GM18499 (cell line): Measurements from ENCODE around the gene FGGY.
"Not testable (repeated sequence)": the region's sequence is repeated elsewhere in the genome, so short reads cannot be mapped to it uniquely, and the experiment has no call there.

Source experiments
- ATAC-seq: cut with Tn5 transposase; IDR thresholded peaks from one replicate; pipeline ENCODE4 v1.9.1; 2021; ENCODE audit warnings: moderate number of reproducible peaks; ENCODE audit not compliant: insufficient read depth, unreplicated experiment

Gene FGGY

DNA sequence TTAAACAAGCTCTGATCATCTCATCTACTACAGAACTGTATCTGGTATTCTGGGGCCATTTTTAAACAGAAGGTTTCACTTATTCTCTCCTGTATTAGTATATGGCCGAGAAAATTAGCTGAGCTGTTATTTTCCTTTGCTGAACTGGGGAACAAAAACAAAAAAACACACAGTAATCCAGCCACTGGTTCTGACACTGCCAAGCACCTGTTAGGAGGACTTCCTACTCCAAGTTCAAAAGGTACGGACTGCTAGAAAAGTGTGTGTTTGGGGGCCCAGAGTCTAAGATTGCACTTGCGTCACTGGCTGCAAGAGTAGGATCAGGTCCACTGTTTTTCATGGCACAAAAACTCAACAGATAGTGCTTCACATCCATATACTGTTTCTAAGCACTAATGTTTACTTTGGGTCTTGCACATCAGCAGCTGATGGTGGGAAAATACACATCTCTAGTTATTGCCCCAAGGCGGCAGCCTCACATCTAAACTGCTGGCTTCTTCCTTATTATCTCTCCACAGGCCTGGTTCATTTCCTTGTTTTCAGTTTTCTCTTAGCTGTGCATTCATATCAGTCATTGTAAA lies 226.1 kb downstream of the FGGY start:
- ATAC-seq, result no peak

DNA sequence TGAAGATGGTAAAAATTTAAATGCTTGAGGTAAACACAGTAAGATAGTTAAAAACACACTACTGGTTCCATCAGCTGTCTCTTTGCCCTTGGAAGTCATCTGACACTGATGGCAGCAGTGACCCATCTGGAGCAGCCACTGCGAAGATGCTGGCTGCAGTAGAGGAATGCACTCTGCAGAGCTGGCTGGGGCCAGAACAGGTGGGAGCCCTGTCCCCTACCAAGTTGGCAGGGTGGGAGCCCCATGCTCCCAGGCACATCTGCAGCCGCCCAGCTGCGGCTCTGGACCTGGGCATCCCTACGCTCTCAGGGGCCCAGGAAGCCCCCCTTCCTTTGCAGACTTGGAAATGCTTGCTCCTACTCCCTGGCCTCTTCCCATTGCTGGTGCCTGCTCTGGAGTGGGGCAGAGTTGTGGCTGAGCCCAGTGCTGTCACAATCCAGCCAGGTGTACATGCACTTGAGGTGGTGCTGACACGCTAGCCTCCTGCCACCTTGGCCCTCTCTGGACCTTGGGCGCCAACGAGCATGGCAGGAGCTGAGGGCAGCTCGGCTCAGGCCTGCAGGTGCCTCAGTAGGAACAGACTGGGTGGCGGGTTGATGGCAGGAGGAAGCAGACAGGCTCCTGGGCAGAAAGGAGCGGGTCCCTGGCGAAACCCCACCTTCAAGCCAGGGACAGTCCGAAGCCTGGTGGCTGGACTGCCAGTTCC lies 227.0 kb downstream of the FGGY start:
- ATAC-seq, result no peak

DNA sequence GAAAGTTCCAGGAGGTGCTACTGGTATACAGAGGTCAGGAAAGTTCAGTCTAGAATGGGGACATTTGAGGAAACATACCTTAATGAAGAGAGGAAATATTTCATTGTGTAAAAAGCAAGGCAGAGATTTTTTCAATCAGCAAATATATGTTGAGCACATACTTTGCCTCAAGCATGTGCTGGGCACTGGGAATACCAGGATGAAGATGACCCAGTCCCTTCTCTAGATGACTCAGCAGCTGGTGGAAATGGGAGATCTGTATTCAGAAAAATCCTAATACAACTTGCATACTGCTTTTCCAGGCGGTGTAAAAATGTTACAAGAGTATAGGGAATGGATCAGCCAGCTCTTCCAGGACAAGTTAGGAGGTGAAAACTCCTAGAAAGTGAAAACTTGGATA lies 229.3 kb downstream of the FGGY start:
- no peak for ATAC-seq

DNA sequence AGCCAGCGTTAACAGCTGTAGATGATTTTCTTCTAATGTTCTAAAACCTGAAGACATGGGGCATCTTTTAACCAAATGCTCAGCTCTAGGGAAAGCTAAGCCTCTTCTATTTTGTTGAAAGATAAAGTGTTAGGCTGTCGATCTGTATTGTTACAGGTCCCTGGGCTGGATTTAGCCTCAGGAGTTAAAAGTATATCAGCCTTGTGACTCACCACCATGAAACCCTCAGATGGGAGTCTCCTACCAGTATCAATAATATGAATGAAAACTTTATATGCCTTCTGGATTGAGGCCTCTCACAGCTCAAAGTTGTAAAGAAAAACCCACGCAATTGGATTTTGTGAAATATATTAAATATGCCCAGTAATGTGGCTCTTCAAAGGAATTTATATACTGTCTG lies 231.6 kb downstream of the FGGY start:
- no peak for ATAC-seq

DNA sequence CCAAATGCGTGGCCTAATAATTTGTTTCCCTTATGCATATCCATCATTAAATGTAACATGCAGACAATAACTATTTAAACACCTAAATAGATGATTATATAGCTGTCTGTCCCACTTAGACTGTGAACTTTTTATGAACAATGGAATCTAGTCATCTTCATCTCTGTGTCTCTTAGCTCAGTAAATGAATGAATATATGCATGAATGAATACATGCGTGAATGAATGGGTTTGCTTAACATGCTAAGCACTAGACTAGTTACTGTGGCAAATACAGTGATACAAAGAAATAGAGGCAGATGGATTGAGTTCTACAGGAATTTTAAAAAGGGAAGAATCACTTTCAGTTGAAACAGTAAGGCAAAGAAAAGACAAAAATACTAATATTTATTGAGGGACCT lies 232.0 kb downstream of the FGGY start:
- no peak for ATAC-seq

DNA sequence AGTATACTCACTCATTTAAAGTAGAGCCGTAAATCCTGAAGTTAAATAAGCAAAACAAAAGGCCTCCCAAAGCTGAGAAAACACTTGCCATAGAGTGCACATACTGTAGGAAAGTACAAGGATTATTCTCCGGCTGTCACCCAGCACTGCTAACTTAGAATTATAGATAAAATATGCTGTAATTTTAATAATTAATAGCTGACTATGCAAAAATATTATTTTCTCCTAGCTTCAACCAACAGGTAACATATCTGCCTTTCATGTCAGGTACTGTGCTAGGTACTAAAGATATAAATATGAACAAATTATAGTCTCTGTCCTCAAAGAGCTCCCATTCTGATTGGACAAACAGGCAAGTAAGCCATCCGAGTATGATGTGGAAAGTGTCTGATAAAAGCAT lies 233.2 kb downstream of the FGGY start:
- ATAC-seq, result no peak

DNA sequence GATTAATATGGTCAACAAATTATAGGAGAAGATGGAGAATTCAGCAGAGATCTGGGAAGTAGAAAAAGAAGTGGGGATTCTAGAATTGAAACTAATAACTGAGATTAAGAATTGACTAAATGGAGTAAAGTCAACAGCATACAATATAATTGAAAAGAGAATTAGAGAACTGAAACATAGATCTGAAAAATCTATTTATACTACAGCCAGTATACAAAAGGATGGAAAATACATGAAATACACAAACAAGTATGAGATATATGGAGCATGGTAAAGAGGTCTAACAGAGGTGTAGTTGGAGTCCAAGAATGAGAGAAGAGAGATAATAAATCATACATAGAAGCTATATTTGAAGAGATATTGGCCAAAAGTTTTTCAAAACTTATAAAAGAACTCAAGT lies 235.2 kb downstream of the FGGY start:
- ATAC-seq, result no peak

DNA sequence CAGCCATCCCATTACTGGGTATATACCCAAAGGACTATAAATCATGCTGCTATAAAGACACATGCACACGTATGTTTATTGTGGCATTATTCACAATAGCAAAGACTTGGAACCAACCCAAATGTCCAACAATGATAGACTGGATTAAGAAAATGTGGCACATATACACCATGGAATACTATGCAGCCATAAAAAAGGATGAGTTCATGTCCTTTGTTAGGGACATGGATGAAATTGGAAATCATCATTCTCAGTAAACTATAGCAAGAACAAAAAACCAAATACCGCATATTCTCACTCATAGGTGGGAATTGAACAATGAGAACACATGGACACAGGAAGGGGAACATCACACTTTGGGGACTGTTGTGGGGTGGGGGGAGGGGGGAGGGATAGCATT lies 241.6 kb downstream of the FGGY start:
- ATAC-seq, result not testable (repeated sequence)

DNA sequence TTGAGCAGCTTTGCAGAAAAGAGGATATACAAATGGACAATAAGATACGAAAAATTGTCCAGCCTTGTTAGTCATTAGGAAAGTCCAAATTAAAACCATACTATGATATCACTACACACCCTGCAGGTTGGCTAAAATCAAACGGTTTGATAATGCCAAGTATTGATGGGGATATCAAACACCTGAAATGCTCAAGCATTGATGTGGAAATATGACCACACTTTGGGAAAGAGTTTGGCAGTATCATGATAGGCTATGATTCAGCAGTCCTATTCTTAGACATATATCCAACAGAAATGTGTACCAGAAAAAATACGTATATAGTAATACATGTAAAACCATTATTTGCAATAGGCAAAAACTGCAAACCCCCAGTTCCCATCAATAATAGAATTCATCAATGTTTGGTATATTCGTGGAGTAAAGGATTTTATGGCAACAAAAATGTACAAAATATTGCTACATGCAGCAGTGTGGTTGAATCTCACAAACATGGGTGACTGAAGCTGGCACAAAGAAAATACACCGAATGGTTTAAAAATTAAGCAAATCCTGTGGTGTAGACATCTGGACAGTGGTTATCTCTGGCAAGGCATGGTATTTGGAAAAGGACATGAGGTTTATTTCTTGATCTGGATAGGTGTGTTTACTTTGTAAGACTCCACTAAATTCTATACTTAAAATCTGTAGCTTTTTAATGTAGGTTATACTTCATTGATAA lies 243.2 kb downstream of the FGGY start:
- no peak for ATAC-seq

DNA sequence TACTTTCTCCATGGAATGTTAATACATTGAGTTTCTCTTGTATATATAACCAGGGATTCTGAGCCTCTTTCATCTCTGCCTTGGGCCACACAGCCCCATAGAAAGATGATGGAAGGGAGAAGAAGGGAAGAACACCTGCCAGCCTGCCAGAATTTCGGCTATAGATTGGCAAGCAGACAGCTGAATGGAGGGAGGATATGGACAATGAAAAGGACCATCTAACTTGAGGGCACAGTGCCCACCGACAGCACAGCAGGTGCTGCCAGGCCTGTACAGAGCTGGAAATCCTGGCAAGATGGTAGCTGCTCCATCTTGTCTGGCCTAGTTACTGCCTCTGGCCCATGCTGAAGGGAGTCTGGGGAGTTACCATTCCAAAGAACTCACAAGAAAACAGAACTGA lies 244.3 kb downstream of the FGGY start:
- ATAC-seq, result no peak

DNA sequence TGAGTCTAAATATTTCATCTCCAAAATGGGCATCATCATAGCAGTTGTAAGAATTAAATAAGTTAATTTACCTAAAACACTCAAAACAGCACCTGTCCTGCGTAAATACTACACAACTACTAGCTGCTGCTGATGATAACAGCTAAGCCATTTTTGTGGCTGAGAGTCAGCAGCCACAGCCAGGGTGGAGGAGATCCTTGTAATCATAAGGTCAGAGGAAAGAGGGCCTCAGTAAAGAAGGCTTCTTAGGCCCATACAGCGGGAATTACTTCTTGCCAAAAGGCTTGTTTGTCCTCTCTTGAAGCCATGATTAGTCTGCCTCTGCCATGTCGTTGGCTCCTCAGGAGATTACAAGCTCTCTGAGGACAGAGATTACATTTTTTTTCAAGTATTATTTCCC lies 245.0 kb downstream of the FGGY start:
- no peak for ATAC-seq

DNA sequence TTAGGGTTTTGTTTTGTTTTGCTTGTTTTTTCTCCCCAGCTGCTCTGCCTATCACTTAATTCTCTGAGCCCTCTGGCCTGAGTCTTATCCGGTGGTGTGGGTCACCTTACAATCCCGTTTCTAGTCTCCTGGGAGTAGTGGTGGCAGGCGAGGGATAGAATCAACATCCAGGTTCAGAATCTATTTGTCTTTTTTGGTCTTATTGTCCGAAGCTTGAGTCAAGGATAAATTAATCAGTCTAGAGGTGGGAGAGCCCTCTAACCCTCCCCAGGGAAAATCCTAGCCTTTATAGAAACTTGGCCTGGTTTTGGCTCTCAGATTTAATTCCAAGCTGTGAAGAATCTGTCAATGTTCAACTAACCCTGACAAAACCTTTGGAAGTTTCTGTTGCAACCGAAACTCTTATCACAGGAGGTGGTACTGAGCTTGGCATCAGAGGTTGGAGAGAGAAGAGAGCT lies 246.3 kb downstream of the FGGY start:
- ATAC-seq, result no peak

DNA sequence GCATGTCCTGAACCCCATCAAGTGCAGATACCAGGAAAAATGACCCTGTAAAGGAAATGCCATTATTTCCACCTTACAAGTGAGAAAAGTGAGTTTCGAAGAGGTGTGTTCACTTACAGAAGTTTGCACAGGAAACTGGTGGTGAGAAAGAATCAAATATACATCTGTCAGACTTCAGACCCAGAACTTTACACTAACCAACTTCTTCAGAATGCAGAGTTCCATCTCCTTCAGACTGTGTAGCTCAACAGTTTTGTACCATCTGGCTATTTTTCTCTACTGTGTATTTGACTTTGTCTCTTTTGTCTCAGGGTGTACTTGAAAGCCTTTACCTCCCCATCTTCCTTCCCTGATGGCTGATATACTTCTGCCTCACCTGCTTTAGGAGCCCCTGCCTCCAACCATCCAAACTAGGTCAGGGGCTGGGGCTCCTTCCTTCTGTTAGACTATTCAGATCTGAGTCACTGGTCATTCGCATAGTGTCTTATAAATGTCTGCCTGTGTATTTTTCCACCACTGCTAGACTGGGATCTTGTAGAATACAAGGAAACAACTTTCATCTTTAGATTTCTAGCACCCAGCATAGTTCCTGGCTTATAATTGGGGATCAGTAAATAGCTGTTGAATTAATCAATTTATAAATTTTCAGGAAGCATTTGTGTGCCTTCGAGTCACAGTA lies 247.9 kb downstream of the FGGY start:
- no peak for ATAC-seq

DNA sequence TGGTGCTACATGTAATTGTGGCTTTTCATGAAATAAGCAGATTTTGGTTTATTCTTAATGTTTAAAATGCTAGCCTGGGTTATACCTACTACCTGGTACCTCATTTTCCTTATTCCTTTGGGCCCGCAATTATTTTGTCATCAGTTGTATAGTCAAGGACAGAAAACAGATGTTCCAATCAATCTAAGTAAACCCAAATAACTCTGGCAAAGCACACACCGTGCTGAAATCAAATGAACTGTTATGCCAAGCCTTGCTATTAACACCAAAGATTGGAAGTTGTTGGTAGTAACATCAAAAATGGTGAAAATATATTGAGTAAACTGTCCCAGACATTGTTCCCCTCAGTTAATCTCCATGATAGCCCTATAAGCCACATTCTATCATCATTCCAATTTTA lies 248.9 kb downstream of the FGGY start:
- no peak for ATAC-seq

DNA sequence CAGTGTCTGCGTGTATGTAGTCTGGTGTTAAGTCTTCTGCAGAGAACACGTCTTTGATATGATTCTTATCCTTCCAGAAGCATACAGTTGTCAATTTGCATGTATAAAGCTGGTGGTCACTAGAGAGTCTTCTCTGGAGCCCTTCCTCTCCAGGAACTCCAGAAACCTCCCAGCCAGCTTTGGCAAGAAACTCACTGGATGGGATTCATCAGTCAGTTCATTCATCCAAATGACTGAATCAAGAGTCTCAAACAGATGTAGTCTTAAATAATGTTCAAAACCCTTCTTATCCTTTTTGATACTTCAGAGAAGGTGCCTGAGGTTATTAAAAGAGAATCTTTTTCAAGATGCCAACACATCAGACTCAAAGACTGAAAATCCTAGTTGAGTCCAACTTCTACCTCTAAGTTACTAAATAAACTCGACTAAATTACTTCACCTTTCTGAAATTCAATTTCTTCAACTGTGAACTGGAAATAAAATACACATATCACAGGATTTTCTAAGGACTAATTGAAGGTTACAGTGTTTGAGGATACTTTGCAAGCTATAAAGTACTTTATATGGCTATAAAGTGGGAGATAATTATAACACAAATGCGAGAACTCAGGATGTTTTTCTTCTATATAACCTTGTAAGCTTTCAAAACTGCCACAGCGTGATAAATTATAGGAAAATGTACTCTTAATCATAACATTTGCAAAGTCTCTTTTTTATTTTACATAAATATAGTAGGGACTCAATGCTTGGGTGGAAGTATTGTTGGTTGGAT lies 252.4 kb downstream of the FGGY start:
- no peak for ATAC-seq

DNA sequence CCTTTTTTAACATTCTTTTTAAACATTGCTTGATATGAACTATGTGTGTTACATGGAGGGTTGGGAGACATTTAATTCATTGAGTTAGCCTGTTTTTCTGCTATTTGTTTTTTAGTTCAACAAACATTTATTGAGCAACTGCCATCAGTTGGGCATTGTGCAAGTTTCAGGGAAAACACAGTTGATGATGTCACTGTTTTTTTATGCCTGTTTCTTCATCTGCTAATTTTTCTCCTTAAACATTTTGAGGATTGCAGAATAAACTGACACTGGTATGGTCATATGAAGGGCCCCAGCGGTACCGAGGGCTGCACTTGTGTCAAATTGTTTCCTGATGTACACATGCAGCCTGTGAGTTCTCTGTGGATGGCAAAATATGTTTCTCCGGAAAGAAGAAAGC lies 253.0 kb downstream of the FGGY start:
- no peak for ATAC-seq

DNA sequence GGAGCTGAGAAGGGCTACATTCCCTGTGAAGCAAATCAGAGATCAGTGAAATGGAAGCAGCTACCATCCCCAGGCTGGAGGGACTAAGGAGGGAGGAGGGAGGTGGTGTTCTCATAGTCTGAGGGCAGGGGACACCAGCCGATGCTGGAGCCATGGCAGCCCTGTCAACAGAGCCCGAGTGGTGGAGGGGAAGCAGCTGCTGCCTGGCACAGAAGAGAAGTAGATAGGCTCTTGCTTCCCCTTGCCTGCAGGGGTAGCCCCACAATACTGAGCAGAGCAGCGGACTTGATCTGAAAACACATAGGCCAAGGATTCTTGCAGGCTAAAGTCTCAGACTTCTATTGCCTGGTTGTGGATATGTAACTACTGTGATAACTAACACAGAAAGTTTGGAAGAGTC lies 255.1 kb downstream of the FGGY start:
- no peak for ATAC-seq

DNA sequence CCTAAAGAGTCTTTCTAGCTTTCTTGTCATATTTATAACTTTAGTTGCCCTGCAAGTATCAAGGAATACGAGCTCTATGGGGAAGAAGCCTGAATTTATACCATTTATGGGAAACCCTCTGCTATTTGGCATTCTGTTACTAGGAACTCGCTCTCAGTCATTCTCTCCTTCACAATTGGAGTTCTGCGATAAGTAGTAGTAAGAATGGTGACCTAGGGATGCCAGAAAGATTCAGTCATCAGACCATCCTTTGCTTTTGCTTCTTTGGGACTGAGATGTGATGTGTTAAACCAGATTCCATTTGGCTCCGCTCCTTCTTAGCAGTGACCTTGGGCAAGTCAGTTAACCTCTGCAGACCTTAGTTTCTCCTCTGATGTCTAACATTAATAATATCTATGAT lies 256.5 kb downstream of the FGGY start:
- ATAC-seq, result no peak

DNA sequence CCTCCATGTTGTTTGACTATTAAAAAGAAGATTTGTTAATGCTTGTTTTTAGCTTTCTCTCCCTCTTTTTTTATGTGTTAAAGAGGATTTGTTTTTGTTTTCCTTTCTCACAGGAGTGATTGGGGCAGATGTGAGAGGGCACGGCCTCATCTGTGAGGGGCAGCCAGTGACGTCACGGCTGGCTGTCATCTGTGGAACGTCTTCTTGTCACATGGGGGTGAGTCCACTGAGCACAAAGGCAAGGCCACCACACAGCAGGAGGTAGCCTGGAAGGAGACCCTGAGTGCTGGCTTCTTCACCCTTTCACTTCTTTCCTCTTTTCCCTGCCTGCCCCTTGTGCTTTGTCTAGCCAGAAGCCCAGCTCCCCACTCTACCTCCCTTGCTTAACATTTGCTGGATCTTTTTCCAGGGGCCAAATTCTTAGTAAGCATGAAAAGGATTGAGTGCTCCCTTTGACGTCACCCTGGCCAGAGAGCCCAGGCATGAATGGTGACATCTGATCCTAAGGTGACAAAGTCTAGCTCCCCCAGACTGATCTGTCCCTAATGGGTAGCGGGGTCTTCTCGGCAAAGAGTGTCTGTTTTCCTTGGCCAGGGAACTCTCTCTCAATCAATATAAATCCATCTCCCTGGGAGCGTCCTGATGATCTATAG lies 257.2 kb downstream of the FGGY start:
- ATAC-seq, result no peak

DNA sequence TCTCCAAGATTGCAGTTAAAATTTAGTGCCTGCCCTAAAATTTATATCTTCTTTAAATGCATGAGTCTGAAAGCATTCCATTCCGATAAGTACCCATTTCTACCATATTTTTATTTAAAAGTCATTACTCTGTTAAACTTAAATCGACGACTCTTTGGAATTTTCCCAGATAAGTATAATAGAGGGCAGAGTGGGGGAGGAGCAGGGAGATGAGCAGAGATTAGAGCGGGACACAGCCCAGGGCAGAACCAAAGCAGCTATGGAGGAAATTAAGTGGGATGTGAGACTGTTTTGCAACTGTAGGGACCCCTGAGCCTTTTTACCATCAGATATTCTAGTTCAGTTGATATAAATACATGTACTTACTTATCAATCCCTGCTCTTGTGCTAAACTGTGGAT lies 257.9 kb downstream of the FGGY start:
- ATAC-seq, result no peak
